GM12891 (cell line): Measurements from ENCODE around the gene TMEM164.

ENCODE experiments used
- DNase-seq: peaks from one replicate; pipeline ENCODE4 v3.0.0; 2011; ENCODE audit warnings: low spot score; ENCODE audit not compliant: insufficient read length
- FAIRE-seq: peaks from 2 replicates; lab custom pipeline; 2011; peaks lifted over from hg19 to GRCh38; lab: Jason Lieb, UNC
- PAX5 ChIP-seq: IDR thresholded peaks from 2 replicates; pipeline ENCODE4 v1.6.1; 2011; ENCODE audit warnings: low read length, moderate library complexity, mild to moderate bottlenecking; ENCODE audit not compliant: insufficient read depth, severe bottlenecking
- POLR2A ChIP-seq: IDR thresholded peaks from 2 replicates; pipeline ENCODE4 v1.6.1; 2011; ENCODE audit warnings: low read depth, low read length, control low read depth
- POLR2AphosphoS5 ChIP-seq: IDR thresholded peaks from 2 replicates; pipeline ENCODE4 v1.6.1; 2011; ENCODE audit warnings: low read depth, low read length, control low read depth
- POU2F2 ChIP-seq: IDR thresholded peaks from 2 replicates; pipeline ENCODE4 v1.6.1; 2011; ENCODE audit warnings: low read depth, mild to moderate bottlenecking, control low read depth, low read length, moderate library complexity
- SPI1 ChIP-seq: IDR thresholded peaks from 2 replicates; pipeline ENCODE4 v1.6.1; 2011; ENCODE audit warnings: low read depth, low read length, control low read depth
- TAF1 ChIP-seq: IDR thresholded peaks from 2 replicates; pipeline ENCODE4 v1.6.1; 2011; ENCODE audit warnings: low read depth, low read length, control low read depth

Gene TMEM164

DNA sequence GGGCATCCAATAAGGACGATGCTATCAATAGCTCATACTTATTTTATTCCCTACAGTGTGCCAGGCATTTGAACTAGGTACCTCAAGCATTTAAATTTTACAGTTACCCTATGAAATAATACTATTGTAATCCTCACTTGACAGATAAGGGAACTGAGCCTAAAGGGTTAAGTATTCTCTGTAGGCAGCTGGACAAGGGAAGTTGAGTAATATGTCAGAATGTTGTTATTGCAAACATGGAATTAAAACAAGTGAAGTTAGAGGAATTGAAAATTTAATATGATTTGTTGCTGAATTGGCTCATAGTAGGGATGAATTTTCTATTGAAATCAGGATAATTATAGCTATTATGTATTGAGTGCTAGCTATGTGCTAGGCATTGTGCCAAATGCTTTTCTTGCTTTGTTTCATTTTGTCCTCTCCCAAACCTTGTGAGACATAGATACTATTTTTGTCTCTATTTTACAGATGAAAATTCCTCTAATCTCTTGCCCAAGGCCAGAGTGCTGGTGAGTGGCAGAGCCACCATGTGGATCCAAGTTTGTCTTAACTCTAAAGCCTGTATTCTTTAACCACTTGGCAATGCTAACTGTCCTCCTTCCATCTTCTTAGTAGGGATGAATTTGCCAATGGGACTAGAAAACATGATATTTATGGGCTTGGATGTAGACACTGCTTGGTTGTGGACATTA lies 58.1 kb downstream of the TMEM164 start:
- no peak for FAIRE-seq
- TF ChIP-seq POLR2A = no peak
- TF ChIP-seq TAF1 = no peak
- no peak for TF ChIP-seq POU2F2
- TF ChIP-seq POLR2AphosphoS5 = no peak
- TF ChIP-seq PAX5 = no peak
- no peak for TF ChIP-seq SPI1
- DNase-seq = no peak

- no peak for TF ChIP-seq SPI1
- no peak for TF ChIP-seq TAF1
- TF ChIP-seq PAX5 = no peak
- no peak for TF ChIP-seq POU2F2
- TF ChIP-seq POLR2A = no peak
- no peak for TF ChIP-seq POLR2AphosphoS5
- DNase-seq (no peak), FAIRE-seq (no peak)
These were observed 60.0 kb downstream of the TMEM164 start for GRCh38 chrX:110062919-110063318.

DNA sequence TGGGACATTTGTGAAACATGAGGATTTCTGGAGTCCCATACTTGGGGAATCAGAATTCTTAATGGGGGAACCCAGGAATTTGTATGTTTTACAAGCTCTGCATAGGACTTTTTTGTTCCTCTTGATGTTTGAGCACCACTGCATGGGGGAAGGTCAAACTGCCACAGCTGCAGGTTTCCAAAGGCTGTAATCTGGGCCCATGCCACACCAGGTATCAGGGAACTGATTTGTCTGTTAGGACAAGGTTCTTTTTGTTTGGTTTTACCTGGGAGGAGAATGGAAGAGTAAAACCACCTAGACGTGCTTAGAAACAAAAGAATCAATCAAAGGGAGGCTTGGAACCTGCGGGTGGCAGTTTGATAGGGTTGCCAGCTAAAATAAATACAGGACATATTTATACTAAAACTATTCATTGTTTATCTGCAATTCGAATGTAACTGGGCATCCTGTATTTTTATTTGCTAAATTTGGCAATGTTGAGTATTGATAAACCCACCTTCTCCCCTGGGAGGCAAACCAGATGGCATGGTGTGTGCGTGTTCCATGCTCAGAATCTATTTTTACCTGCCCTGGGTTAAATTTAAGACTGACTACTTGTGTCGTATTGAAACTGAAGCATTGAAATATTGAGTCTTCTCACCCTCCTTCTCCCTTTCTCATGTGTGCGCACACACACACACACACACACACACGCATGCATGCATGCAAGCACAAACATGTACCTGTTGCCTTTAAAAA lies 63.7 kb downstream of the TMEM164 start:
- TF ChIP-seq POLR2A (no peak), TAF1 (no peak), SPI1 (no peak), PAX5 (no peak), POU2F2 (no peak), POLR2AphosphoS5 (no peak)
- peak; percentile 87 for FAIRE-seq

DNA sequence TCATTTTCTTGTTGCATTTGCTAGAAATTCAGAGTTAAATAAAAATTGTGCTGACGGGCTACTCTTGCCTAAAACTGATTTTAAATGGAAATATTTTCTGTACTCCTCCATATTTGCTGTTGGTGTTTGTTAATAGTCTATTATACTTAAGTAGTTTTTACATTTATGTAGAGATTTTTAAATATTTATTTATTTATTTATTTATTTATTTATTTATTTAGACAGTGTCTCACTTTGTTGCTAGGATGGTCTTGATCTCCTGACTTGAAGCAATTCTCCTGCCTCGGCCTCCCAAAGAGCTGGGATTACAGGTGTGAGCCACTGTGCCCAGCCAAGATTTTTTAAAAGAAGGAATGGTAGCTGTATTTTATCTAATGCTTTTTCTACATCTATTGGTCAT lies 68.1 kb downstream of the TMEM164 start:
- FAIRE-seq = no peak
- DNase-seq = no peak
- no peak for TF ChIP-seq TAF1
- no peak for TF ChIP-seq POU2F2
- TF ChIP-seq SPI1 = no peak
- no peak for TF ChIP-seq POLR2A
- no peak for TF ChIP-seq POLR2AphosphoS5
- no peak for TF ChIP-seq PAX5

More for the DNA sequence above, 63.7 kb downstream of the TMEM164 start:
- DNase-seq = no peak

DNA sequence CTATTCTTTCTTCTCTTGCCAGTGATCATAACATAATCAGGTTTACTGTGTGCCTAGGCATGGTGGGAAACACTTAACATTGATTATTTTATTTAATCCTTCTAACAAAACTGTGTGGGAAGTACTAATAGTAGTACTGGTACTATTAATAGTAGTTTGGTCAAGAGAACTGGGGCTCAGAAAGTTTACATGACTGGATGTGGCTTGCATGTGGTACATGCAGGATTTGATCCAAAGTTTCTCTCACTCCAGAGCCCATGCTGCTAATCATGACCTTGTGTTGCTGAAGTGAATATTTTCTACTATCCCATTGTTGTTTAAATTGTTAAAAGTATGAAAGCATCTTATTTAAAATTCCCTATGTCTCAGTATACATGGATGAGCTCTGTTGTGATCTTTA lies 78.4 kb downstream of the TMEM164 start:
- DNase-seq = no peak
- no peak for FAIRE-seq
- TF ChIP-seq POU2F2 = no peak
- no peak for TF ChIP-seq PAX5
- no peak for TF ChIP-seq SPI1
- TF ChIP-seq POLR2A = no peak
- no peak for TF ChIP-seq TAF1
- TF ChIP-seq POLR2AphosphoS5 = no peak

DNA sequence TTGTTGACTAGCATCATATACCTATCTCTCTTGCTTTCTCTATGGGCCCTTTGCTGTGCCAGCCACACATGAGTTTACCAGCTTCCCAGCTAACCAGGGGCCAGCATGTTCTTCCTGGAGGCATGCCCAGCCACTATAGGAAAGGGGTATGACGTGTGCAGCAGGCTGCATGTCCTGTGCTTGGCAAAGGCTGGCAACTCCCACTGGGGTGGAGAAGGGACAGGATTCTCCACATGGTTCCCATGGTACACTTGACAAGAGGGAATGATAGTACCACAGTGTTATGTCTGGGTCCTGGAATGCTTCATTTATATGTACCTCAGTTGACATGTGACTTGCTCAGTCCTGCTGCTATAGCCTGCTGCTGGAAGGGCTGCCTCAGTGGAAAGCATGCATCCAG lies 78.8 kb downstream of the TMEM164 start:
- FAIRE-seq = peak; percentile 5
- no peak for DNase-seq
- TF ChIP-seq POU2F2 (no peak), SPI1 (no peak), TAF1 (no peak), POLR2A (no peak), POLR2AphosphoS5 (no peak)

- TF ChIP-seq TAF1 = no peak
- no peak for TF ChIP-seq POU2F2
- TF ChIP-seq SPI1 = no peak
- no peak for TF ChIP-seq PAX5
- TF ChIP-seq POLR2AphosphoS5 = no peak
- TF ChIP-seq POLR2A = no peak
- peak; percentile 33 for FAIRE-seq
- no peak for DNase-seq
These were observed 79.2 kb downstream of the TMEM164 start for GRCh38 chrX:110082161-110082560.

GRCh38 chrX:110086162-110086915 lies 83.4 kb downstream of the TMEM164 start:
- DNase-seq (no peak), FAIRE-seq (no peak)
- TF ChIP-seq TAF1 (no peak), POU2F2 (no peak), PAX5 (no peak), POLR2A (no peak), POLR2AphosphoS5 (no peak), SPI1 (no peak)

DNA sequence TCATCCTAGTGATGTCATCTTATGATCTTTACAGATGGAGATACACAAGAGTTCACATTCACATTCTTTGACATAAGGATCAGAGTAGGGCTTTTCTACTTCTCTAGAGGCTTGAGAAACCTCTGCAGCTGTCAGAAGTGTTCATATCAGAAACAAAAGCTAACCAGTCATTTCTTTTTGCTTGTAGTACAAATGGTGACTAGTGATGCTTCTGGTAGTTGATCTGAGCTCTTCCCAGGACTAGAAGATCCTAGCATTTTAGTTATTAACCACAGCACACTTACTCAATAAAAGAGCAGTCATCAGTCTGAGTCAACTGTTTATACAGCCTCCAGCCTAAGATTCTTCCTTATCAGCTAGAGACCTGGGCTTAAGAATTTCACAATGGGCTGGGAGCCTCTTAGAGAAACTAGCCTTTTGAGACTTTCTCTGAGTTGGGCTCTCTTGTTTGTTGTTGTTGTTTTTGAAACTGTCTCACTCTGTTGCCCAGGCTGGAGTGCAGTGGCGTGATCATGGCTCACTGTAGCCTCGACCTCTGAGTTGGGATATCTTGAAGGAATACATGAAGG lies 84.1 kb downstream of the TMEM164 start:
- no peak for DNase-seq
- no peak for FAIRE-seq
- TF ChIP-seq PAX5 = no peak
- TF ChIP-seq POLR2A = no peak
- no peak for TF ChIP-seq POLR2AphosphoS5
- TF ChIP-seq SPI1 = no peak
- TF ChIP-seq POU2F2 = no peak
- TF ChIP-seq TAF1 = no peak
